T-helper 9 cell (primary cell): ENCODE data around the gene CD34.

Source experiments
- DNase-seq: peaks from one replicate; pipeline ENCODE4 v3.0.0-alpha.2; 2020

The CD34 gene

GRCh38 chr1:207871117-207871649 lies 39.7 kb downstream of the CD34 start:
- DNase-seq = no peak

GRCh38 chr1:207870306-207871031 lies 40.5 kb downstream of the CD34 start:
- no peak for DNase-seq

GRCh38 chr1:207869859-207870258 lies 41.1 kb downstream of the CD34 start:
- DNase-seq = no peak

- peak; percentile 67 for DNase-seq
Measured at GRCh38 chr1:207868774-207869721, 41.9 kb downstream of the CD34 start.

GRCh38 chr1:207868251-207868773 lies 42.6 kb downstream of the CD34 start:
- DNase-seq = no peak

- no peak for DNase-seq
Measured at GRCh38 chr1:207867136-207868109, 43.5 kb downstream of the CD34 start.

- no peak for DNase-seq
Measured at GRCh38 chr1:207866471-207867135, 44.3 kb downstream of the CD34 start.

- DNase-seq = no peak
Measured at GRCh38 chr1:207863893-207864535, 46.9 kb downstream of the CD34 start.

- DNase-seq = no peak
Measured at GRCh38 chr1:207862241-207862787, 48.6 kb downstream of the CD34 start.

GRCh38 chr1:207861442-207862177 lies 49.3 kb downstream of the CD34 start:
- DNase-seq = no peak

GRCh38 chr1:207860531-207860930 lies 50.4 kb downstream of the CD34 start:
- DNase-seq = no peak

- DNase-seq = no peak
Measured at GRCh38 chr1:207858806-207859205, 52.1 kb downstream of the CD34 start.

- DNase-seq = no peak
Measured at GRCh38 chr1:207858281-207858680, 52.6 kb downstream of the CD34 start.

GRCh38 chr1:207857447-207857846 lies 53.5 kb downstream of the CD34 start:
- no peak for DNase-seq

- no peak for DNase-seq
Measured at GRCh38 chr1:207856276-207857023, 54.5 kb downstream of the CD34 start.

- DNase-seq = no peak
Measured at GRCh38 chr1:207854001-207854400, 56.9 kb downstream of the CD34 start.

- no peak for DNase-seq
Measured at GRCh38 chr1:207853372-207853757, 57.6 kb downstream of the CD34 start.

- no peak for DNase-seq
Measured at GRCh38 chr1:207852576-207853371, 58.2 kb downstream of the CD34 start.
